Measurements from ENCODE around the gene STK36. TPM values are rescaled to one million over a fixed set of nuclear protein-coding genes. Genes with fewer than 3 reads are reported as not detected.

Gene STK36
- total and polyA plus RNA-seq, 8 donors, result 8.3 to 54.0 (median 22.1) TPM

GRCh38 chr2:218703341-218703740 lies 31.5 kb downstream of the STK36 start:
- H3K36me3 ChIP-seq, result peaks cover 0 to 6% (median 0%) of the 10 kb centered on the region in 3 donors
- intact Hi-C loops (cut with DNase I), result no loop called here
- TF ChIP-seq CTCF (IDR thresholded peaks at IDR 0.05), result no peak
- DNase-seq (no peak), FAIRE-seq (no peak), ATAC-seq (no peak)
- no peak overlapping the region for H3K4me3 ChIP-seq
- 74 to 83% methylated on average over 4 of the region's 4 CpGs for WGBS, 2 donors
- no peaks in the 10 kb centered on the region for H3K9me3 ChIP-seq
- H3K4me1 ChIP-seq, result no peaks in the 10 kb centered on the region
- no peak overlapping the region for H3K27ac ChIP-seq
- H3K27me3 ChIP-seq, result no peaks in the 10 kb centered on the region

- H3K36me3 ChIP-seq, result no peaks in the 10 kb centered on the region
- DNase-seq (no peak), ATAC-seq (no peak), FAIRE-seq (no peak)
- WGBS, 2 donors, result 82 to 93% methylated on average over 4 of the region's 4 CpGs
- no peak overlapping the region for H3K27ac ChIP-seq
- intact Hi-C loops (cut with DNase I), result no loop called here
- H3K4me1 ChIP-seq, result peaks cover 0 to 6% (median 0%) of the 10 kb centered on the region in 3 donors
- no peaks in the 10 kb centered on the region for H3K27me3 ChIP-seq
- TF ChIP-seq CTCF (IDR thresholded peaks at IDR 0.05), result no peak
- H3K9me3 ChIP-seq, result no peaks in the 10 kb centered on the region
- H3K4me3 ChIP-seq, result no peak overlapping the region
Measured at GRCh38 chr2:218708086-218708485, 36.2 kb downstream of the STK36 start.

- FAIRE-seq, result no peak
- 74 to 79% methylated on average over 8 of the region's 8 CpGs for WGBS, 2 donors
- peak in 1 of 6 donors; percentile 15 for DNase-seq
- Histone ChIP-seq H3K36me3 (no peaks in the 10 kb centered on the region), H3K27me3 (no peaks in the 10 kb centered on the region), H3K4me3 (no peak overlapping the region), H3K27ac (no peak overlapping the region), H3K9me3 (no peaks in the 10 kb centered on the region), H3K4me1 (peaks cover 0 to 6% (median 0%) of the 10 kb centered on the region in 3 donors)
- TF ChIP-seq CTCF (IDR thresholded peaks at IDR 0.05), result no peak
- intact Hi-C loops (cut with DNase I), result no loop called here
- no peak for ATAC-seq
Measured at GRCh38 chr2:218709908-218710307, 38.0 kb downstream of the STK36 start.

- DNase-seq (no peak), FAIRE-seq (no peak), ATAC-seq (no peak)
- Histone ChIP-seq H3K27ac (peak overlapping the region in 1 of 4 donors; percentile 87), H3K36me3 (no peaks in the 10 kb centered on the region), H3K4me3 (peak overlapping the region; percentile 9 to 93 (median 76)), H3K27me3 (no peaks in the 10 kb centered on the region), H3K4me1 (peaks cover 0 to 6% (median 0%) of the 10 kb centered on the region in 3 donors), H3K9me3 (no peaks in the 10 kb centered on the region)
- 36 to 46% methylated on average over 14 of the region's 14 CpGs for WGBS, 2 donors
- TF ChIP-seq CTCF (IDR thresholded peaks at IDR 0.05), result no peak
- intact Hi-C loops (cut with DNase I), result no loop called here
Measured at GRCh38 chr2:218710334-218710686, 38.4 kb downstream of the STK36 start.

- Histone ChIP-seq H3K4me1 (peaks cover 0 to 6% (median 0%) of the 10 kb centered on the region in 3 donors), H3K27ac (peak within 1 kb of the TSS; percentile 87 to 94 (median 89)), H3K36me3 (no peaks in the 10 kb centered on the region), H3K9me3 (no peaks in the 10 kb centered on the region), H3K27me3 (no peaks in the 10 kb centered on the region), H3K4me3 (peak within 1 kb of the TSS; percentile 49 to 93 (median 76))
- peak; percentile 97 to 100 (median 98) for DNase-seq
- intact Hi-C loops (cut with DNase I), result no loop called here
- WGBS, 2 donors, result 0% methylated on average over 44 to 74 of the region's 74 CpGs
- peak; percentile 98 to 100 (median 98) for ATAC-seq
- FAIRE-seq, result no peak
- peak; percentile 82 to 92 (median 86) for TF ChIP-seq CTCF (IDR thresholded peaks at IDR 0.05)
Measured at GRCh38 chr2:218710687-218711549, 39.0 kb downstream of the STK36 start, which contains the start of gene TTLL4. Gene TTLL4 (plus strand): TSS chr2:218710835. CDS start chr2:218737677, 26,842 bp downstream.

Measured in pancreas (tissue), 10 donors.